Measurements from ENCODE around the gene SLC35A5. TPM values are rescaled to one million over a fixed set of nuclear protein-coding genes. Genes with fewer than 3 reads are reported as not detected.
"Not testable (repeated sequence)": the region's sequence is repeated elsewhere in the genome, so short reads cannot be mapped to it uniquely, and the experiment has no call there.

The SLC35A5 gene
- 1 to 10 TPM; 7.6 to 8.6 TPM for total RNA-seq
- 25.7 to 26.0 reads per million in 2 donors for total RNA-seq

- ATAC-seq, result peak; percentile 82
- H3K27ac Mint-ChIP-seq, result peak within 1 kb of the TSS; percentile 98
- peaks cover 8% of the 10 kb centered on the region for H3K36me3 Mint-ChIP-seq (ENCODE audit: low read depth)
- no peaks in the 10 kb centered on the region for H3K9me3 ChIP-seq (ENCODE audit: control insufficient read depth, low read length, poor library complexity, severe bottlenecking)
- no peaks in the 10 kb centered on the region for H3K27me3 Mint-ChIP-seq
- H3K4me3 Mint-ChIP-seq, result peak within 1 kb of the TSS; percentile 94
- H3K4me1 Mint-ChIP-seq, result peaks cover 30% of the 10 kb centered on the region
- DNase-seq, result peak; percentile 95 to 100 (median 98)
Measured at GRCh38 chr3:112561734-112562529, at the start of gene SLC35A5, which contains the start of gene ATG3. TSS of gene SLC35A5 (plus strand) at chr3:112562045. CDS start at chr3:112563404, 1,359 bp downstream. TSS of gene ATG3 (minus strand) at chr3:112561962. CDS start at chr3:112561528, 434 bp downstream.

- H3K9me3 ChIP-seq (ENCODE audit: control insufficient read depth, low read length, poor library complexity, severe bottlenecking), result no peaks in the 10 kb centered on the region
- no peak overlapping the region for H3K4me3 Mint-ChIP-seq
- H3K36me3 Mint-ChIP-seq (ENCODE audit: low read depth), result no peaks in the 10 kb centered on the region
- ATAC-seq (no peak), DNase-seq (no peak)
- H3K4me1 Mint-ChIP-seq, result peaks cover 6% of the 10 kb centered on the region
- H3K27me3 Mint-ChIP-seq, result no peaks in the 10 kb centered on the region
- H3K27ac Mint-ChIP-seq, result no peak overlapping the region
Measured at GRCh38 chr3:112512320-112512719, 49.5 kb upstream of the SLC35A5 start.

- Mint-ChIP-seq H3K27me3 (no peaks in the 10 kb centered on the region), H3K4me3 (no peak overlapping the region), H3K4me1 (peaks cover 13% of the 10 kb centered on the region), H3K36me3 (ENCODE audit: low read depth) (no peaks in the 10 kb centered on the region), H3K27ac (no peak overlapping the region)
- DNase-seq (no peak), ATAC-seq (no peak)
- H3K9me3 ChIP-seq (ENCODE audit: control insufficient read depth, low read length, poor library complexity, severe bottlenecking), result no peaks in the 10 kb centered on the region
Measured at GRCh38 chr3:112514527-112515128, 47.2 kb upstream of the SLC35A5 start.

GRCh38 chr3:112518970-112519369 is 42.9 kb upstream of the SLC35A5 start:
- Mint-ChIP-seq H3K27ac (peak overlapping the region; percentile 49), H3K4me1 (peaks cover 13% of the 10 kb centered on the region)
- H3K36me3 Mint-ChIP-seq (ENCODE audit: low read depth); H3K9me3 ChIP-seq (ENCODE audit: control insufficient read depth, low read length, poor library complexity, severe bottlenecking); H3K4me3 Mint-ChIP-seq; DNase-seq; H3K27me3 Mint-ChIP-seq: not testable (repeated sequence)
- peak; percentile 44 for ATAC-seq

- Mint-ChIP-seq H3K27ac (peak overlapping the region; percentile 49), H3K27me3 (no peaks in the 10 kb centered on the region), H3K4me1 (peaks cover 15% of the 10 kb centered on the region), H3K4me3 (no peak overlapping the region), H3K36me3 (ENCODE audit: low read depth) (no peaks in the 10 kb centered on the region)
- DNase-seq (no peak), ATAC-seq (peak; percentile 87)
- H3K9me3 ChIP-seq (ENCODE audit: control insufficient read depth, low read length, poor library complexity, severe bottlenecking), result no peaks in the 10 kb centered on the region
Measured at GRCh38 chr3:112519424-112520001, 42.3 kb upstream of the SLC35A5 start.

GRCh38 chr3:112524127-112524526 is 37.7 kb upstream of the SLC35A5 start:
- H3K27ac Mint-ChIP-seq, result peak overlapping the region; percentile 53

GRCh38 chr3:112530573-112530972 is 31.3 kb upstream of the SLC35A5 start:
- peaks cover 4% of the 10 kb centered on the region for H3K36me3 Mint-ChIP-seq (ENCODE audit: low read depth)
- peak overlapping the region; percentile 8 for H3K27ac Mint-ChIP-seq
- DNase-seq, result no peak
- no peak for ATAC-seq
- H3K4me1 Mint-ChIP-seq, result peaks cover 3% of the 10 kb centered on the region
- H3K9me3 ChIP-seq (ENCODE audit: control insufficient read depth, low read length, poor library complexity, severe bottlenecking), result no peaks in the 10 kb centered on the region
- no peak overlapping the region for H3K4me3 Mint-ChIP-seq
- H3K27me3 Mint-ChIP-seq, result no peaks in the 10 kb centered on the region

More at GRCh38 chr3:112524127-112524526, 37.7 kb upstream of the SLC35A5 start:
- not testable (repeated sequence) for DNase-seq; H3K4me3 Mint-ChIP-seq; H3K36me3 Mint-ChIP-seq (ENCODE audit: low read depth); H3K9me3 ChIP-seq (ENCODE audit: control insufficient read depth, low read length, poor library complexity, severe bottlenecking); ATAC-seq; H3K4me1 Mint-ChIP-seq; H3K27me3 Mint-ChIP-seq

- DNase-seq (no peak), ATAC-seq (no peak)
- Mint-ChIP-seq H3K36me3 (ENCODE audit: low read depth) (peaks cover 7% of the 10 kb centered on the region), H3K27me3 (no peaks in the 10 kb centered on the region), H3K27ac (peak overlapping the region; percentile 66), H3K4me3 (no peak overlapping the region), H3K4me1 (peaks cover 5% of the 10 kb centered on the region)
- no peaks in the 10 kb centered on the region for H3K9me3 ChIP-seq (ENCODE audit: control insufficient read depth, low read length, poor library complexity, severe bottlenecking)
Measured at GRCh38 chr3:112531358-112531781, 30.5 kb upstream of the SLC35A5 start.

GRCh38 chr3:112539825-112540650 is 21.8 kb upstream of the SLC35A5 start:
- H3K9me3 ChIP-seq (ENCODE audit: control insufficient read depth, low read length, poor library complexity, severe bottlenecking), result no peaks in the 10 kb centered on the region
- Mint-ChIP-seq H3K27ac (peak overlapping the region; percentile 84), H3K4me1 (peaks cover 20% of the 10 kb centered on the region), H3K27me3 (no peaks in the 10 kb centered on the region), H3K4me3 (no peak overlapping the region), H3K36me3 (ENCODE audit: low read depth) (peaks cover 12% of the 10 kb centered on the region)
- no peak for DNase-seq
- no peak for ATAC-seq

- peaks cover 2% of the 10 kb centered on the region for H3K36me3 Mint-ChIP-seq (ENCODE audit: low read depth)
- H3K9me3 ChIP-seq (ENCODE audit: control insufficient read depth, low read length, poor library complexity, severe bottlenecking), result no peaks in the 10 kb centered on the region
- no peak for DNase-seq
- H3K4me1 Mint-ChIP-seq, result peaks cover 8% of the 10 kb centered on the region
- H3K4me3 Mint-ChIP-seq, result no peak overlapping the region
- peak overlapping the region; percentile 3 for H3K27ac Mint-ChIP-seq
- H3K27me3 Mint-ChIP-seq, result no peaks in the 10 kb centered on the region
- no peak for ATAC-seq
Measured at GRCh38 chr3:112546216-112546759, 15.6 kb upstream of the SLC35A5 start.

- no peak overlapping the region for H3K4me3 Mint-ChIP-seq
- DNase-seq, result no peak
- no peaks in the 10 kb centered on the region for H3K9me3 ChIP-seq (ENCODE audit: control insufficient read depth, low read length, poor library complexity, severe bottlenecking)
- no peak for ATAC-seq
- H3K4me1 Mint-ChIP-seq, result peaks cover 15% of the 10 kb centered on the region
- no peaks in the 10 kb centered on the region for H3K27me3 Mint-ChIP-seq
- peaks cover 2% of the 10 kb centered on the region for H3K36me3 Mint-ChIP-seq (ENCODE audit: low read depth)
- H3K27ac Mint-ChIP-seq, result no peak overlapping the region
Measured at GRCh38 chr3:112550859-112551258, 11.0 kb upstream of the SLC35A5 start.

GRCh38 chr3:112555535-112556170 is 6.2 kb upstream of the SLC35A5 start:
- Mint-ChIP-seq H3K36me3 (ENCODE audit: low read depth) (no peaks in the 10 kb centered on the region), H3K4me1 (peaks cover 28% of the 10 kb centered on the region), H3K27me3 (no peaks in the 10 kb centered on the region), H3K27ac (peak overlapping the region; percentile 67), H3K4me3 (peak overlapping the region; percentile 21)
- no peak for ATAC-seq
- H3K9me3 ChIP-seq (ENCODE audit: control insufficient read depth, low read length, poor library complexity, severe bottlenecking), result no peaks in the 10 kb centered on the region
- no peak for DNase-seq

Data from T-helper 17 cell (primary cell).